HepG2 (cell line): Measurements from ENCODE around the gene OPRL1. TPM values are rescaled to one million over a fixed set of nuclear protein-coding genes. Genes with fewer than 3 reads are reported as not detected.

Experiments
- KDM3A ChIP-seq: IDR thresholded peaks from 2 replicates; pipeline ENCODE4 v1.6.1; 2018; ENCODE audit warnings: low read depth, missing compliant biosample characterization
- MAFK ChIP-seq, 2 experiments: IDR thresholded peaks in 1 of 2; conservative IDR thresholded peaks in 1 of 2; 2 replicates each; pipeline ENCODE4 v1.6.1; 2011; ENCODE audit warnings: improper control_type of control experiment in 2 of 2, low read length in 2 of 2
- MTA1 ChIP-seq: sonication (generic); formaldehyde crosslinking; IDR thresholded peaks from 2 replicates; pipeline ENCODE4 v1.4.0; 2020; ENCODE audit warnings: missing genetic modification reagents, mild to moderate bottlenecking, borderline replicate concordance
- MXI1 ChIP-seq: IDR thresholded peaks from 3 replicates; pipeline ENCODE4 v1.6.1; 2012; ENCODE audit warnings: low read depth, low read length, inconsistent platforms, borderline replicate concordance
- ZFP1 ChIP-seq: IDR thresholded peaks from 2 replicates; pipeline ENCODE4 v1.6.1; 2016
- ZNF225 ChIP-seq: sonication (generic); formaldehyde crosslinking; IDR thresholded peaks from 2 replicates; pipeline ENCODE4 v1.4.0; 2020; ENCODE audit warnings: mild to moderate bottlenecking, missing genetic modification reagents
- ZNF337 ChIP-seq: sonication (generic); formaldehyde crosslinking; IDR thresholded peaks from 2 replicates; pipeline ENCODE4 v1.5.1; 2020; ENCODE audit warnings: missing genetic modification reagents, low read depth, mild to moderate bottlenecking, borderline replicate concordance
- ZNF547 ChIP-seq: sonication (generic); formaldehyde crosslinking; IDR thresholded peaks from 2 replicates; pipeline ENCODE4 v1.5.1; 2020; ENCODE audit warnings: mild to moderate bottlenecking, missing genetic modification reagents
- ZNF646 ChIP-seq: sonication (generic); formaldehyde crosslinking; IDR thresholded peaks from 2 replicates; pipeline ENCODE4 v1.9.0; 2021; ENCODE audit warnings: mild to moderate bottlenecking, missing genetic modification reagents
- polyA plus RNA-seq, 8 experiments: library from polyadenylated mRNA; depleted of rRNA in 3 of 8; stranded (reverse) in 7 of 8; unstranded in 1 of 8; fragments of >200 nt; fragmentation: Illumina TruSeq in 4 of 8; extraction: Trizol in 4 of 8; gene quantifications; 2 replicates each; pipeline versions ENCODE4 v1.2.1 to v1.2.3, GENCODE V29; 2011 to 2016; ENCODE audit warnings: low read depth in 4 of 8, missing spikeins in 1 of 8, mixed read lengths in 1 of 8; ENCODE audit not compliant: insufficient read depth in 1 of 8
- total RNA-seq, 5 experiments: library from RNA; depleted of rRNA; stranded (reverse); fragments of >200 nt; fragmentation: Illumina TruSeq; extraction: Trizol; gene quantifications; 2 replicates each; pipeline ENCODE4 v1.2.3, GENCODE V29; 2016; ENCODE audit warnings: low read depth in 1 of 5
- TF ChIP-seq, protein P1 (sequence below): sonication (generic); formaldehyde crosslinking; IDR thresholded peaks from 2 replicates; pipeline ENCODE4 v1.8.1; 2023; ENCODE audit warnings: missing genetic modification reagents, inconsistent platforms, borderline replicate concordance
- TF ChIP-seq, protein P2 (sequence below): sonication (generic); formaldehyde crosslinking; IDR thresholded peaks from 2 replicates; pipeline ENCODE4 v1.9.0; 2022; ENCODE audit warnings: missing genetic modification reagents, mild to moderate bottlenecking, borderline replicate concordance

The OPRL1 gene
- total and polyA plus RNA-seq, 2 of the 13 experiments (the other 11 are each of a cell fraction or from before 2014, with no cell fraction given), result 0.35 to 0.71 TPM

DNA sequence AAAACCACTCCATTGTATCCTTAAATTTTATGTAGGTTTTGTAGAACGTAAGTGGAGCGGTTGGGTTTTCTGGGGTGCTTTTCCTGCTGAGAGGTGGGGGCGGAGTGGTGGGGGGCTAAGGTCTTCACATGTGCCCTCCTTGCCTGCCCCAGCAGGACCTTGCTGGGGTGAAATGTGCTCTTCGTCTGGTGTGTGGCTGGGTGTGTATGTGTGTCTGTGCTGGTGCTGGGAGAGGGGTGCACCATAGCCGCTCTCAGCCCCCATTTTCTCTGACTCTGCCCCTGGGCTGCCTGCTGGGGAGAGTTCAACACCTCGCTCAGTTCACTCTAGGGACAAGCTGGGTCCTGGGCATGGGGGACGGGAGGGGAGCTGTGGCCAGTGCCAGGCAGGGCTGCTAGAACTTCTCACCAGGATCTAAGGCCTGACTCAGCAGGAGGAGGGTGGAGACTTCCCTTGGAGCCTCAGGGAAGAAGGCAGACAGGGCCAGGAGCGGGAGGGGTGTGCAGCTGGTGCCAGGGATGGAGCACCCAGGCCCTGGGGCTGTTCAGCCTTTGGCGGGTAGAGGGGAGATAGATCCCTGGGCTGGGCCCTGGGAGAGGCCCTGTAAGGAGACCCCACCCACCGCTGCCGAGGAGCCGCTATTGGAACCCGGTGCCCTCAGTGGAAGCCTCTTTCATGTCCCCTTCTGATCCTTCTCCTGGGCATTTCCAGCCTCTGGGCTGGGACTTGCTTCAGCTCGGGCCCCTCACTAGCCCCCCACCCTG lies 35.2 kb upstream of the OPRL1 start (continued):
- TF ChIP-seq MTA1 (0 out of 2 replicates have a peak, but pooled peaks have one; percentile 33), ZNF646 (CRISPR knock-in tag) (peak; percentile 54; the same call in 1 of the 2 replicates), KDM3A (CRISPR knock-in tag) (no peak), MAFK (conservative IDR thresholded peaks at IDR 0.05 in 1 of 2, IDR thresholded peaks at IDR 0.05 in 1 of 2; ENCODE audit: low read length in 2 of 2) (peak; percentile 5 to 44; a peak in 3 of 4 replicates), MXI1 (0 out of 3 replicates have a peak, but pooled peaks have one; percentile 16), ZFP1 (CRISPR knock-in tag) (no peak), ZNF337 (0 out of 2 replicates have a peak, but pooled peaks have one; percentile 40), ZNF225 (CRISPR knock-in tag) (0 out of 2 replicates have a peak, but pooled peaks have one; percentile 46), ZNF547 (0 out of 2 replicates have a peak, but pooled peaks have one; percentile 40)
- TF ChIP-seq, protein P1, sequence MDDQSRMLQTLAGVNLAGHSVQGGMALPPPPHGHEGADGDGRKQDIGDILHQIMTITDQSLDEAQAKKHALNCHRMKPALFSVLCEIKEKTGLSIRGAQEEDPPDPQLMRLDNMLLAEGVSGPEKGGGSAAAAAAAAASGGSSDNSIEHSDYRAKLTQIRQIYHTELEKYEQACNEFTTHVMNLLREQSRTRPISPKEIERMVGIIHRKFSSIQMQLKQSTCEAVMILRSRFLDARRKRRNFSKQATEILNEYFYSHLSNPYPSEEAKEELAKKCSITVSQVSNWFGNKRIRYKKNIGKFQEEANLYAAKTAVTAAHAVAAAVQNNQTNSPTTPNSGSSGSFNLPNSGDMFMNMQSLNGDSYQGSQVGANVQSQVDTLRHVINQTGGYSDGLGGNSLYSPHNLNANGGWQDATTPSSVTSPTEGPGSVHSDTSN (CRISPR knock-in tag), result no peak
- TF ChIP-seq, protein P2, sequence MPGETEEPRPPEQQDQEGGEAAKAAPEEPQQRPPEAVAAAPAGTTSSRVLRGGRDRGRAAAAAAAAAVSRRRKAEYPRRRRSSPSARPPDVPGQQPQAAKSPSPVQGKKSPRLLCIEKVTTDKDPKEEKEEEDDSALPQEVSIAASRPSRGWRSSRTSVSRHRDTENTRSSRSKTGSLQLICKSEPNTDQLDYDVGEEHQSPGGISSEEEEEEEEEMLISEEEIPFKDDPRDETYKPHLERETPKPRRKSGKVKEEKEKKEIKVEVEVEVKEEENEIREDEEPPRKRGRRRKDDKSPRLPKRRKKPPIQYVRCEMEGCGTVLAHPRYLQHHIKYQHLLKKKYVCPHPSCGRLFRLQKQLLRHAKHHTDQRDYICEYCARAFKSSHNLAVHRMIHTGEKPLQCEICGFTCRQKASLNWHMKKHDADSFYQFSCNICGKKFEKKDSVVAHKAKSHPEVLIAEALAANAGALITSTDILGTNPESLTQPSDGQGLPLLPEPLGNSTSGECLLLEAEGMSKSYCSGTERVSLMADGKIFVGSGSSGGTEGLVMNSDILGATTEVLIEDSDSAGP (CRISPR knock-in tag), result 0 out of 2 replicates have a peak, but pooled peaks have one; percentile 20
- TF ChIP-seq, all 625 proteins: peak for 19
